Lower leg skin (tissue), 4 donors: ENCODE results near the gene TSPYL1. TPM values are rescaled to one million over a fixed set of nuclear protein-coding genes. Genes with fewer than 3 reads are reported as not detected.
"Not testable (repeated sequence)": the region's sequence is repeated elsewhere in the genome, so short reads cannot be mapped to it uniquely, and the experiment has no call there.

Experiments
- DNase-seq, 2 donors: peaks; one replicate each; pipeline ENCODE4 v3.0.0-alpha.2; 2019; ENCODE audit warnings: low spot score in 2 of 2
- H3K4me3 ChIP-seq: fragments of 200-600 bp; sonication (generic); 2 replicates; pipeline ENCODE4 v1.5.1; 2017; ENCODE audit warnings: mild to moderate bottlenecking, low read depth; ENCODE audit not compliant: poor library complexity, severe bottlenecking
- CTCF ChIP-seq, 3 donors: fragments of 450-650 bp; IDR thresholded peaks; one replicate each; pipeline ENCODE4 v1.5.1; 2016; ENCODE audit warnings: antibody characterized with exemption in 3 of 3, mild to moderate bottlenecking in 3 of 3, moderate library complexity in 2 of 3
- POLR2A ChIP-seq, 2 donors: fragments of 450-650 bp; IDR thresholded peaks; one replicate each; pipeline ENCODE4 v1.6.1; 2016 to 2017; ENCODE audit warnings: antibody characterized with exemption in 2 of 2, mild to moderate bottlenecking in 1 of 2, moderate library complexity in 1 of 2
- WGBS, 2 donors: methylation state at CpG; one replicate each; pipeline ENCODE4 v1.1.5; 2018; 5-methylcytosine and 5-hydroxymethylcytosine counted together
- intact Hi-C: fragments of 100-400 bp; cut with DNase I; formaldehyde crosslinking; loops from one replicate; pipeline ENCODE4 v1.15.0; 2023; ENCODE audit warnings: low total_unique reads
- total RNA-seq, 4 donors: library from RNA; depleted of rRNA; stranded (reverse); fragments of >200 nt; gene quantifications; one replicate each; pipeline ENCODE4 v1.1.0, GENCODE V29; 2016

TSPYL1 gene
- total RNA-seq, 4 donors from 2014 or later: 57.2 to 75.3 (median 65.6) TPM

GRCh38 chr6:116326181-116326671 lies 46.5 kb upstream of the TSPYL1 start:
- no peak overlapping the region for H3K4me3 ChIP-seq
- 61 to 75% methylated on average over 7 of the region's 7 CpGs for WGBS, 2 donors
- intact Hi-C loops: no loop called here
- DNase-seq: no peak
- TF ChIP-seq POLR2A (IDR thresholded peaks at IDR 0.05) (no peak), CTCF (IDR thresholded peaks at IDR 0.05) (no peak)

GRCh38 chr6:116325634-116326132 lies 46.0 kb upstream of the TSPYL1 start:
- intact Hi-C loops, DNase-seq: not testable (repeated sequence)

DNA sequence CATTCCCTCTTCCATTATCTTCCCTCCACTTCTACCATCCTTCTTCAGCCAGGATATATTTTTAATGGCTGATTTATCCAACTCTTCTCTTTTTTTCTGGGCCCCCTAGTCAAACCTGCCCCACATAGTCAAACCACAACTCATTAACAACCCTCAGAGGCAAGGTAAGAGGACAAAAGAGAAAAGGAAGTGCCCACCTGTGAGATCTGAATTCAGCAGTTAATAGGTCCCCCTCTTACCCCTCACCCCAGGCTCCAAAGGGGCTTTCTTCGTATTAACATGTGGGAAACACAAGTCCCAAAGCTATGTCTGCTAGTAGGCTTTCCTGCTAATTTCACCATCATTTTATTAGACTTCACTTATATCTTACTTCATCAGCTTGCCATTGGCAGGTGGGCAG lies 44.1 kb upstream of the TSPYL1 start:
- WGBS, 2 donors: 83 to 89% methylated on average over 1 of the region's 1 CpG
- DNase-seq: no peak
- H3K4me3 ChIP-seq: no peak overlapping the region
- TF ChIP-seq CTCF (IDR thresholded peaks at IDR 0.05) (no peak), POLR2A (IDR thresholded peaks at IDR 0.05) (no peak)
- intact Hi-C loops: no loop called here

More at GRCh38 chr6:116325634-116326132, 46.0 kb upstream of the TSPYL1 start:
- H3K4me3 ChIP-seq: not testable (repeated sequence)
- 94 to 97% methylated on average over 11 of the region's 11 CpGs for WGBS, 2 donors

DNA sequence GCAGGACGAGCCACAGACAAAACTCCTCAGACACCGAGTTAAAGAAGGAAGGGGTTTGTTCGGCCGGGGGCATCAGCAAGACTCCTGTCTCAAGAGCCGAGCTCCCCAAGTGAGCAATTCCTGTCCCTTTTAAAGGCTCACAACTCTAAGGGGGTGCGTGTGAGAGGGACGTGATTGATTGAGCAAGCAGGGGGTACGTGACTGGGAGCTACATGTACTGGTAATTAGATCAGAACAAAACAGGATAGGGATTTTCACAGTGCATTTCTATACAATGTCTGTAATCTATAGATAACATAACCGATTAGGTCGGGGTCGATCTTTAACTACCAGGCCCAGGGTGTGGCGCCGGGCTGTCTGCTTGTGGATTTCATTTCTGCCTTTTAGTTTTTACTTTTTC lies 42.2 kb upstream of the TSPYL1 start:
- H3K4me3 ChIP-seq, intact Hi-C loops, DNase-seq: not testable (repeated sequence)
- 94 to 95% methylated on average over 13 of the region's 13 CpGs for WGBS, 2 donors

GRCh38 chr6:116316772-116317467 lies 37.2 kb upstream of the TSPYL1 start:
- DNase-seq: peak in 1 of 2 donors; percentile 65
- WGBS, 2 donors: 70 to 84% methylated on average over 2 of the region's 2 CpGs
- intact Hi-C loops: no loop called here
- no peak overlapping the region for H3K4me3 ChIP-seq
- no peak for TF ChIP-seq CTCF (IDR thresholded peaks at IDR 0.05)
- TF ChIP-seq POLR2A (IDR thresholded peaks at IDR 0.05): no peak

- intact Hi-C loops: no loop called here
- peak in 1 of 2 donors; percentile 37 for DNase-seq
- no peak overlapping the region for H3K4me3 ChIP-seq
- no peak for TF ChIP-seq POLR2A (IDR thresholded peaks at IDR 0.05)
- no peak for TF ChIP-seq CTCF (IDR thresholded peaks at IDR 0.05)
Observed at GRCh38 chr6:116314878-116315277, 35.1 kb upstream of the TSPYL1 start.

DNA sequence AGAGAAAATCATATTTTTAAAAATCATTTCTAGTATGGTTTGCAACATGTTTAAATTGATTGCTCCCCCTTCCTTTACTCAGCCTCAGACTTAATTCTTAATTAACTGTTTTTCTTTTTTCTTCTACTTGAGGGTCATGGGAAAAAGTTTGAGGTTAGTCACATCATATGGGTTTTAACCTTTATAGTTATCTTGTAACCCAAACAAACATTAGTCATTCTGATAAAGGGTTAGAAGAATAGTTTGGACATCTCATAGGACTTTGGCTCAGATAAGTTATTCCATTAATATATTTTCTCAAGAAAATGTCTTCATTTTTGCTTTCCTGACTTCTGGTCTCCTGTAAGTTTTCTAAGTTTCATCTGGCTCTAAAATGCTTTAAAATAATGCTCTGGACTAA lies 34.5 kb upstream of the TSPYL1 start:
- no peak for TF ChIP-seq POLR2A (IDR thresholded peaks at IDR 0.05)
- no peak for TF ChIP-seq CTCF (IDR thresholded peaks at IDR 0.05)
- no peak for DNase-seq

More for the DNA sequence above, 34.5 kb upstream of the TSPYL1 start:
- H3K4me3 ChIP-seq: no peak overlapping the region
- intact Hi-C loops: no loop called here
